HG02623 (cell line): Measurements from ENCODE around the gene LRP1B.

ENCODE experiments used
- ATAC-seq: cut with Tn5 transposase; IDR thresholded peaks from one replicate; pipeline ENCODE4 v1.9.1; 2021; ENCODE audit warnings: moderate library complexity; ENCODE audit not compliant: unreplicated experiment

Gene LRP1B

DNA sequence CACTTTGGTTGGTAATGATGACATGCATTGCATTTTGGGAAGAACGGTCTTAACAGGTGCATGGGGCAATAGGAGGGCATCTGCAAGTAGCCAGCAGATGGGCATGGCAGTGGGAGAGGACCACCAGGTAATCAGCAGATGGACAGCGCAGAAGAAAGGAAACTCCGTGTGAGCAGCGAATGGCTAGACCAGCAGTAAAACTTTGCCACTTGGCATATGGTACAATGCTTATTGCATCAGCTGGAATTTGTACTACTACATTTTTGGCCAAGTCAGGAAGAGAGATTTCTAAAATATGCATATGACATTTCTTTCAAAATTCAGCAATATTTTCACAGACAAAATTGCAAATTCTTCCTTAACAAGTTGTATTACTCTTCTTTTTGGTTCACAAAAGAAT lies 768.5 kb downstream of the LRP1B start:
- no peak for ATAC-seq

- ATAC-seq: no peak
These were observed 782.3 kb downstream of the LRP1B start for GRCh38 chr2:141348481-141348880.

DNA sequence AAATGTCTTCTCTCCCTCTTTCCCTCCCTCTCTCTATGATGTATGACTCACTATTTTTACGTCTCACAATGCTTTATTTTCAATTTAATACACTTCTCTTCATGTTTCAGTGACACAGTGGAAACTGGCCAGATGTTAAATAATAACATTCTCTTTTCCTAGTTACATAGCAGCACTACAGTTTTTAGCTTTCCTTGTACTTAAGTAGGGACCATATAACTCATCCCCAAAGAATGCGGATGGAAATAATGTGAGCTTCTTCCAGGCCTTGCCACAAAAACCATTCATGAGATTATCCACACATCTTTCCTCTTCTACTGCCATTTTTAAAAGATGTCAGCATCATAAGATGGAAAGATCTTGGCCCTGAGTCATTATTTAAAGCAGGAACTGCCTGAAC lies 789.4 kb downstream of the LRP1B start:
- ATAC-seq: no peak

DNA sequence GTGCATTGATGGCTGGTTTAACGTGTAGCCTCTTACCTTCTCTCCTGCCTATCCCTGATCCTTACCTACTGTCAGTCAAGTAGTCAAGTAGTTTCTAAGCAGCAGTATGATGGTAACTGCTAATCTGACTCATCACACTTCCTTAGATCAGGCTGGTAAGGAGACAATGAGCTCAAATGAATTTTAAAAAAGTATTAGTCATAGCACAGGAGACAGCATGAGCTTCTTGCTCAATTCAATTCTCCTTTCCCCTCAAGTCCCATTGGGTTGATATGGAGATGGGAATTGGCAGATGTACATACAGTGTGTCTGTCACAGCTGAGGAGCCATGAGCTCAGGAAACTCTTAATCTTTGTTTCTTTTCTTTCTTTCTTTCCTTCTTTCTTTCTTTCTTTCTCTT lies 799.7 kb downstream of the LRP1B start:
- ATAC-seq: no peak

GRCh38 chr2:141329964-141330363 lies 800.9 kb downstream of the LRP1B start:
- ATAC-seq: no peak

GRCh38 chr2:141323571-141323970 lies 807.2 kb downstream of the LRP1B start:
- ATAC-seq: no peak

GRCh38 chr2:141317986-141318385 lies 812.8 kb downstream of the LRP1B start:
- ATAC-seq: no peak

DNA sequence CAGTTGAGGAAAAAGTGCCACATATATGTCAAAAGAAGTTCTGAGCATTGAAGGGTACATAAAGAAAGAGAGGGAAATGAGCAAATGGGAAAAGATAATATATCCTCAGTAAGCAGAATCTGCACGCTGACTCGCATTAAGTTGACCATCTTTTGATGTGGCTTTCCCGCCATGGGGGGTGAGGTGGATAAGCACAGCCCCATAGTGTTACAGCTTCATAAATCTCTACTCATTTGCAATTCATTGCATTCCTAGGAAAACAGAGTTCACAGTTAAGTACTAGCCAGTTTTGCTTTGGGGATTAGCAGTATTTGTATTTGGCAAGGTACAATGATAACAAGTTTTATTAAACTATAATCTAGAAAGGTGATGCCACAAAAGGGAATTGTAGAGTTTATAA lies 814.2 kb downstream of the LRP1B start:
- no peak for ATAC-seq

- no peak for ATAC-seq
These were observed 814.7 kb downstream of the LRP1B start for GRCh38 chr2:141316103-141316502.

DNA sequence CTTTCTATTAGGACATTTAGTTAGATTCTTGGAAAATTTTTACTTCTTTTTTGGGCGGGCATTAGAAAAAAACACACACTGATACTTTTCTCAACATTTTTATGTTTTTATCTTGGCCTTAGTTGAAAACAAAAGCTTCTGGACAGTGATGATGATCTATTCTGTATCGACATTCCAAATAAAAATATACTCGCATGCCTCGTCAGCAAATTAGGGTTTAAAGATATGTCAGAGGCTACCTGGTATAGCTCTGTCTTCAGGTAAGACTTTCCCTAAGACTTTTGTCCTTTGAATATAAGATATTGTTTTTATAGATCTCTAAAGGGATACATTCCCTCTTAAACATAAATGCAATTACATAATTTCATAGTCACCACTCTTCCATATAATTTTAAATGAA lies 816.8 kb downstream of the LRP1B start:
- no peak for ATAC-seq

DNA sequence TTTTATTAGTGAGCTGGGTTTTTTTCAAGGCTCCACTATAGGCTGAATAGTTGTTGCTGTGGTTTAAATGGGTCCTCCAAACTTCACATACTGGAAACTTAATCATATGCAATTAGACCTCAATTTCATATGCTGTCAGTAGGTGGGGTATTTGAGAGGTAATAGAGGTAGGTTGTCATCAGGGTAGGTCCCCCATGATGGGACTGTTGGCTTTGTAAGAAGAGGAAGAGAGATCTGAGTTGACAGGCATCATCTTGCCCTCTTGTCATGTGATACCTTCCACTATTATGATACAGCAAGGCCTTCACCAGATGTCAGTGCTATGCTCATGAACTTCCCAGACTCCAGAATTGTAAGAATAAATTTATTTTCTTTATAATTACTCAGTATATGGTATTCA lies 819.4 kb downstream of the LRP1B start:
- ATAC-seq: no peak

GRCh38 chr2:141306368-141306767 lies 824.4 kb downstream of the LRP1B start:
- no peak for ATAC-seq

GRCh38 chr2:141301551-141301950 lies 829.3 kb downstream of the LRP1B start:
- no peak for ATAC-seq

- no peak for ATAC-seq
These were observed 850.8 kb downstream of the LRP1B start for GRCh38 chr2:141280037-141280436.

GRCh38 chr2:141271346-141271745 lies 859.5 kb downstream of the LRP1B start:
- ATAC-seq: no peak

- no peak for ATAC-seq
These were observed 866.0 kb downstream of the LRP1B start for GRCh38 chr2:141264848-141265247.

DNA sequence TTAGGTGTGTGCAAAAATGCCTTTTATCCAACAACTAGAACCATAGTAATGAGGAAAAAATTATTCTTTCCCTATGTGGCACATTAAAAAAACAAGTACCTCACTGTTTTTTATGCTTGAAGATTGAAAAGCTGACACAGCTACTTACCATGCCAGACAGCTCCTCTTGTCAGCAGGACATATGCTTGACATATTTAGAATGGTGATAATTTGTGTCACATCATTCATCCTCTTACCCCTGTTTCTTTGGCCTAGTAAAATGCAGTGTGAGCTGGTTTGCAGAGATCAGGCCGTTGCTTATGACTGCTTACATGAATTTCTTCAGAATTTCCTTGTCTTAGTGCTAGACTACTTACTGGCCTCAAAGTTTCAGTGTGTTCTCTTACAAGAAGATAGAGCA lies 869.9 kb downstream of the LRP1B start:
- no peak for ATAC-seq

GRCh38 chr2:141259683-141260082 lies 871.1 kb downstream of the LRP1B start:
- ATAC-seq: no peak

DNA sequence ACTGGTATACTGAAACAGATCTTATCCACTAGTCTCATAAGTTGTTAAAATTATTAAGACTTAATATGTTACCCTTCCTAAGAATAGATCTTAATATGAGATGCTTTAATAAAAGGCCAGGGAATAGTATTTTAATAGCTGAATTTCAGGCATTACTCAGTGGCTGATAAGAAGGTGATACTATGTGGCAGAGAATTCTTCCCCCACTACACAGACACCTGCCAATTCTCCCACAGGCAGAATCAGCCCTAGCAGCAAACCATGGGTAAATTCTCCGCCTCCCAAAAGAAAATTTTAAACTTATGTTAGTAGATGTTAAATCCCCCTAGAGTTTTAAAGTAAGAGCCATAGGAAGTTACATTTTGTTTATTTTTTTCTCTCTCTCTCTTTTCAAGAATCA lies 888.8 kb downstream of the LRP1B start:
- no peak for ATAC-seq

DNA sequence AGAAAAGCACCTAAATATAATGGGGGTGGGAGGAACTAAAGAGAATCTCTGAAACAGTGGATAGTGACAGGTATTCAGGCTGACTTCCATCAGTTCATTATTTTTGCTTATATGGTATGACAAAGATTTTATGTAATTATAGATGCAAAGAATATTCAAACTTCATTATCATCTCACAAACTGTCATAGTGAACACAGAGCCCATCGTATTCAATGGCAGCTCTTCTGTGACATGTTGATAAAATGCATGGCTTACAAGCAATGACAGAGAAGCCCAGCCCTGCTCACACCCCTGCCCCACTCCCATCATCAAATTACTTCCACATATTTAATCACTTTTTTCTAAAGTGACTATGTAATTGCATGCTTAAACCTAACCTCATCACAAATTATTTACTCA lies 904.3 kb downstream of the LRP1B start:
- ATAC-seq: no peak

- ATAC-seq: no peak
These were observed 923.8 kb downstream of the LRP1B start for GRCh38 chr2:141207036-141207385.

DNA sequence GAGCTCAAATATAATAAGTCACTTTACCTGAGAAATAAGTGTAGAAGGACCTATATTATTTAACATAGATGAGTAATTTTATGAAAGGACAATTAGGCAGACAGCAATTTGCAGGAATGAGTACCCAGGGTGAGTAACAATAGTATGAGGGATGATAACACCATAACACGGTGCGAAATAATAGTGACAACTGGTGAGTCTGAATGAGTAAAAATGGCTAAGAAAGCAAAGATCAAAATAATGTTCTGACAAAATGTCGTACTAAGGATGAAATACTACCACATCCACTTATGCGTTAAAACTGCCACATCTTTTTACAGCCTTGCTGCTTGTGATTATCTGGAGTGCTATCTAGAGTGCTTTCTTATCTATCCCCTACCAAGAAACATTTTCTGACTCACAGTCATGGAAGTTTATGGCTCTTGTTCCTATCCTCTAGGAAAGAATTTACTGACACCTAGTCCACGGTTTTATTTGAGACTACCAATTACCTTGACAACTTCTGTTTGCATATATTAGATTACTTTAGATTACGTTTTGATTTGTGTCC lies 929.7 kb downstream of the LRP1B start:
- no peak for ATAC-seq

GRCh38 chr2:141200191-141200590 lies 930.6 kb downstream of the LRP1B start:
- ATAC-seq: no peak

DNA sequence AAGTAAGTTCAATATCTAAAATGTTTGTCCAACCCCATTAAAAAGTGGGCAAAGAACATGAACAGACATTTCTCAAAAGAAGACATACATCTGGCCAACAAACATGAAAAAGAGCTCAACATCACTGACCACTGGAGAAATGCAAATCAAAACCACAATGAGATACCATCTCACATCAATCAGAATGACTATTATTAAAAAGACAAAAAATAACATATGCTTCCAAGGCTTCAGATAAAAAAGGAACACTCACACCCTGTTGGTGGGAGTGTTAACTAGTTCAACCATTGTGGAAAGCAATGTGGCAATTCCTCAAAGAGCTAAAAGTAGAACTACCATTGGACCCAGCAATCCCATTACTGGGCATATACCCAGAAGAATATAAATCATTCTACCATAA lies 931.1 kb downstream of the LRP1B start:
- no peak for ATAC-seq
